ENCODE data around the gene COL20A1.

DNA sequence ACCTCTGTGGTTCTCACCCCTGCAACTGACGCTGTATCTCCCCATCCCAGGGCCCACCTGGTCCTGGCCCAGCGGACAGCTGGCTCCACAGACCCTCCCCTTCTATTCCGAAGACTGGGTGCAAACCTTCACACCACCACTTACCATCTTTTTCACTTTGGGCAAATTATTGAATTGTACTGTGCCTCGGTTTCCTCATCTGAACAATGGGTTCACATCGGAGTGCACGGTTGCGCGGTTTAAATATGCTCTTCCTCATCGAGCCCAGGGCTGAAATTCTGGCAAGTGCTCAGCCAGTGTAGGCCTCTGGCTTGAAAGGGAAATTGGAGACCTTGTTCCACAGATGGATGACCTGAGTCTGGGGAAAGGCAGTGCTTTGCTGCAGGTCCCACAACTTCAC lies 23.3 kb upstream of the COL20A1 start:
- TF ChIP-seq CTCF (IDR thresholded peaks at IDR 0.05) = no peak
- no peak for TF ChIP-seq EP300 (IDR thresholded peaks at IDR 0.05)
